HEK293T (cell line): ENCODE measurements around the gene USF1.

Experiments used
- CTCF ChIA-PET: fragments of 350-600 bp; formaldehyde crosslinking; extraction: SDS; loops from one replicate; lab custom pipeline; 2021; ENCODE audit warnings: antibody characterized with exemption, inconsistent platforms; lab: Yijun Ruan, JAX
- POLR2A ChIA-PET: fragments of 350-600 bp; formaldehyde crosslinking; extraction: SDS; loops from one replicate; lab custom pipeline; 2020; ENCODE audit warnings: antibody characterized with exemption, inconsistent platforms; lab: Yijun Ruan, JAX
- DNase-seq: peaks from one replicate; pipeline ENCODE4 v3.0.0; 2012; ENCODE audit warnings: mixed read lengths; ENCODE audit errors: extremely low spot score
- ARNT ChIP-seq: fragments of 450-650 bp; IDR thresholded peaks from 2 replicates; pipeline ENCODE4 v1.6.1; 2017; ENCODE audit warnings: mild to moderate bottlenecking
- BHLHE40 ChIP-seq: fragments of 450-650 bp; IDR thresholded peaks from 2 replicates; pipeline ENCODE4 v1.6.1; 2016; ENCODE audit warnings: mild to moderate bottlenecking, moderate library complexity, borderline replicate concordance
- CTBP1 ChIP-seq: fragments of 450-650 bp; IDR thresholded peaks from 2 replicates; pipeline ENCODE4 v1.6.1; 2016; ENCODE audit warnings: borderline replicate concordance
- ELF4 ChIP-seq: fragments of 450-650 bp; IDR thresholded peaks from 2 replicates; pipeline ENCODE4 v1.6.1; 2017; ENCODE audit warnings: antibody characterized with exemption
- FOXA1 ChIP-seq: fragments of 450-650 bp; IDR thresholded peaks from 2 replicates; pipeline ENCODE4 v1.6.1; 2016; ENCODE audit warnings: mild to moderate bottlenecking
- FOXK2 ChIP-seq: fragments of 450-650 bp; IDR thresholded peaks from 2 replicates; pipeline ENCODE4 v1.6.1; 2016; ENCODE audit warnings: mild to moderate bottlenecking
- FOXM1 ChIP-seq: fragments of 450-650 bp; IDR thresholded peaks from 2 replicates; pipeline ENCODE4 v1.6.1; 2017; ENCODE audit warnings: mild to moderate bottlenecking, borderline replicate concordance
- HDGF ChIP-seq: fragments of 450-650 bp; IDR thresholded peaks from 2 replicates; pipeline ENCODE4 v1.6.1; 2017; ENCODE audit warnings: antibody characterized with exemption, borderline replicate concordance
- L3MBTL2 ChIP-seq: fragments of 450-650 bp; conservative IDR thresholded peaks from 2 replicates; pipeline ENCODE4 v1.6.1; 2016; ENCODE audit warnings: mild to moderate bottlenecking
- LEF1 ChIP-seq: fragments of 450-650 bp; IDR thresholded peaks from 2 replicates; pipeline ENCODE4 v1.6.1; 2017; ENCODE audit warnings: mild to moderate bottlenecking, borderline replicate concordance
- NFRKB ChIP-seq: fragments of 450-650 bp; IDR thresholded peaks from 2 replicates; pipeline ENCODE4 v1.6.1; 2016; ENCODE audit warnings: mild to moderate bottlenecking, moderate library complexity
- PKNOX1 ChIP-seq: fragments of 450-650 bp; IDR thresholded peaks from 2 replicates; pipeline ENCODE4 v1.6.1; 2016
- SP1 ChIP-seq: fragments of 450-650 bp; IDR thresholded peaks from 2 replicates; pipeline ENCODE4 v1.6.1; 2017
- SUZ12 ChIP-seq: fragments of 450-650 bp; IDR thresholded peaks from 2 replicates; pipeline ENCODE4 v1.6.1; 2016; ENCODE audit warnings: mild to moderate bottlenecking
- TARDBP ChIP-seq: fragments of 450-650 bp; IDR thresholded peaks from 2 replicates; pipeline ENCODE4 v1.6.1; 2016
- ZNF384 ChIP-seq: fragments of 450-650 bp; IDR thresholded peaks from 2 replicates; pipeline ENCODE4 v1.6.1; 2016

The USF1 gene

DNA sequence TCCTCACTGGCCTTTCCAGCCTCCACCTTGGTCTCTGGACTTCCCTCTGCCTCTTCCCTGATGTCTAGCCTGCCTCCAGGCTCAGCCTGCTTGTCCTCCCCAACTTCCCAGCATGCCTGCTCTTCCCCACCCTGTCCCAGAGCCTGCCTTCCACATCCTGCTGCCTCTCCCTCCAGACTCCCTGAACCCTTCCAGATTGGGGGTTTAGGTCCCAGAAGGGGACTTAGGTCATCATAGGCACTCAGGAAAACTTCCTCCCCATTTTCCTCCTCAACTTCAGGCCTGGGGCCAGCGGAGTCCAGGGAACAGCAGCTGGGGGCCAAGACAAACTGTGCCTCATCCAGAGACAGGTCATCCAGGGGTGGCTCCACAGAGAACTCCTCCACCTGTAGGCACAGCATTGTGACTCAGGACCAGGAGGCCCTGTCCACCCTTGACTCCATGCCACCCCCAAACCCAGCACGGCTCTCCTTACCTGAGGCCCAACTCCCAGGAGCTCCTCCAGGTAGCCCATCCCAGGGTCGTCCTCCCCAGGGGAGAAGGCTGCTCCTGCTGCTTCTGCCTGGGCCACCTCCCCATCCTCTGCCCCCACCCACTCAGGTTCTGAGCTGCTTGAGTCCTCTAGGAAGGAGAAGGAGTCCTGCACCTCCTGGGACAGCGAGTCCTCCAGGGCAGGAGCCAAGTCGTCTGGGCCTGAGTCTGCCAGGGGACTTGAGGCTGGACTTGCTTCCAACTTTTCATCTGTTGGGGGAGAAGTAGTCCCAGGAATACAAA, 3.4 kb upstream of the USF1 start:
- no peak for DNase-seq
- no peak for TF ChIP-seq FOXK2
- TF ChIP-seq ELF4: no peak
- no peak for TF ChIP-seq SP1
- ChIA-PET POLR2A (interaction anchor here (2.3 kb wide), 1 partner anchor 10 kb away, joined by 5 read pairs; no protein-coding TSS in a partner anchor), CTCF (no interaction called here)

- ChIA-PET CTCF (no interaction called here), POLR2A (interaction anchor here (0.8 to 3.3 kb wide), 3 partner anchors 13 to 45 kb away, joined by 3 to 32 read pairs (median 4); partner anchors contain the start of gene F11R)
- no peak for TF ChIP-seq FOXM1
- no peak for TF ChIP-seq NFRKB
- no peak for TF ChIP-seq SP1
- no peak for TF ChIP-seq LEF1
- TF ChIP-seq ELF4: no peak
- TF ChIP-seq ARNT: no peak
- TF ChIP-seq HDGF: no peak
- TF ChIP-seq CTBP1: no peak
- no peak for TF ChIP-seq FOXA1
- no peak for TF ChIP-seq ZNF384
- no peak for TF ChIP-seq FOXK2
- no peak for TF ChIP-seq L3MBTL2
- TF ChIP-seq TARDBP: no peak
- no peak for TF ChIP-seq PKNOX1
- TF ChIP-seq BHLHE40: no peak
- TF ChIP-seq SUZ12: no peak
- no peak for DNase-seq
Measured at GRCh38 chr1:161047436-161048420, 2.0 kb upstream of the USF1 start.

GRCh38 chr1:161046605-161047228, 940 bp upstream of the USF1 start:
- ChIA-PET POLR2A (interaction anchor here (0.8 to 3.3 kb wide), 12 partner anchors 14 to 156 kb away, joined by 3 to 32 read pairs (median 6); partner anchors contain the start of genes F11R, NDUFS2, NECTIN4 and NIT1), CTCF (interaction anchor here (1.2 kb wide), 1 partner anchor 119 kb away, joined by 3 read pairs; the partner anchor contains the start of gene PPOX)
- TF ChIP-seq SUZ12 (no peak), PKNOX1 (no peak), CTBP1 (no peak), FOXA1 (no peak), HDGF (no peak), L3MBTL2 (no peak), ZNF384 (no peak)
- DNase-seq: no peak

GRCh38 chr1:161044908-161045735, 655 bp downstream of the USF1 start:
- CTCF ChIA-PET: interaction anchor here (0.9 to 1.2 kb wide), 2 partner anchors 25 to 121 kb away, joined by 3 read pairs; partner anchors contain the start of gene PPOX

More at GRCh38 chr1:161044908-161045735, 655 bp downstream of the USF1 start:
- TF ChIP-seq ELF4: no peak
- TF ChIP-seq PKNOX1: peak; percentile 62; the same call in 1 of the 2 replicates
- TF ChIP-seq SUZ12: no peak
- TF ChIP-seq L3MBTL2: peak; percentile 65; the same call in 1 of the 2 replicates
- no peak for TF ChIP-seq ARNT
- DNase-seq: peak; percentile 74
- POLR2A ChIA-PET: interaction anchor here (0.6 to 3.3 kb wide), 17 partner anchors 9 to 121 kb away, joined by 3 to 32 read pairs (median 4); partner anchors contain the start of genes F11R, NECTIN4, NIT1 and PFDN2
